Ishikawa (cell line): ENCODE results near the gene ACAD11.

Experiments used
- CEBPB ChIP-seq: IDR thresholded peaks from 2 replicates; pipeline ENCODE4 v1.6.1; 2012
- CREB1 ChIP-seq: IDR thresholded peaks from 2 replicates; pipeline ENCODE4 v1.6.1; 2012; ENCODE audit warnings: low read depth
- EGR1 ChIP-seq: IDR thresholded peaks from 2 replicates; pipeline ENCODE4 v1.6.1; 2012
- EP300 ChIP-seq: IDR thresholded peaks from 2 replicates; pipeline ENCODE4 v1.6.1; 2012; ENCODE audit warnings: borderline replicate concordance
- MAX ChIP-seq: IDR thresholded peaks from 2 replicates; pipeline ENCODE4 v1.6.1; 2012
- NFIC ChIP-seq: IDR thresholded peaks from 2 replicates; pipeline ENCODE4 v1.6.1; 2012
- RAD21 ChIP-seq: IDR thresholded peaks from 2 replicates; pipeline ENCODE4 v1.6.1; 2012; ENCODE audit warnings: low read depth
- REST ChIP-seq: IDR thresholded peaks from 2 replicates; pipeline ENCODE4 v1.6.1; 2012; ENCODE audit warnings: low read depth, mild to moderate bottlenecking
- TAF1 ChIP-seq: IDR thresholded peaks from 2 replicates; pipeline ENCODE4 v1.6.1; 2012; ENCODE audit warnings: low read depth, mild to moderate bottlenecking
- TCF12 ChIP-seq: IDR thresholded peaks from 2 replicates; pipeline ENCODE4 v1.6.1; 2012; ENCODE audit warnings: low read depth
- TEAD4 ChIP-seq: IDR thresholded peaks from 2 replicates; pipeline ENCODE4 v1.6.1; 2012
- YY1 ChIP-seq: IDR thresholded peaks from 2 replicates; pipeline ENCODE4 v1.6.1; 2012; ENCODE audit warnings: low read depth

DNA sequence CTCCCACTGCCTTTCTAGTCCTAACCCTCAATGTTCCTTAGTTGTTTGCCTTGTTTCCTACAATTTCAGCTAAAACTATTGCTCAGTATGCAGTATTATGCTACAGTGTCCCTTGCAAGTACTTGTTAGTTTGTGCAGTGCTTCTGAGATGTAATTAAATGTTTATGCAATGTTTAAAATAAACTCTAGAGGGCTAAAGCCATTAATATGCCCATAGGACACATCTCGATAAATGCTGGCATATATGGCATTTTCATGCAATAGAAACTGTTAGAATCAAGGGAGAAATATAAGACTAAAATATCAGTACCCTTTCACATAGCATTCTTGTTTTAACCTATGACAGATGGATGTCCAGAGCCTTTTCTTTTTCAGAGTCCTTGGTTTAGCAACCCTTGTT, 122.3 kb downstream of the ACAD11 start:
- TF ChIP-seq CEBPB (no peak), RAD21 (no peak), CREB1 (no peak), TEAD4 (no peak), YY1 (no peak), EGR1 (no peak), TCF12 (no peak), TAF1 (no peak), EP300 (no peak), REST (no peak), NFIC (no peak), MAX (no peak)
